Naive thymus-derived CD4-positive, alpha-beta T cell (primary cell): ENCODE data around the gene PRDM16. TPM values are rescaled to one million over a fixed set of nuclear protein-coding genes. Genes with fewer than 3 reads are reported as not detected.

Experiments used
- ATAC-seq: fragments of 150-1000 bp; cut with Tn5 transposase; 2 replicates; pipeline ENCODE4 v1.10.0; 2021; ENCODE audit warnings: mild to moderate bottlenecking, moderate library complexity
- CTCF ChIA-PET: fragments of 350-600 bp; sonication (Branson Sonifier 250); formaldehyde crosslinking; loops from one replicate; lab custom pipeline; 2021; ENCODE audit warnings: antibody characterized with exemption; lab: Charles Lee
- POLR2A ChIA-PET: fragments of 350-600 bp; sonication (Branson Sonifier 250); formaldehyde crosslinking; loops from one replicate; lab custom pipeline; 2021; ENCODE audit warnings: antibody characterized with exemption, inconsistent platforms; lab: Charles Lee
- DNase-seq, 9 donors: peaks; one replicate each; pipeline versions ENCODE4 v3.0.0 to v3.0.0-alpha.2; 2020 to 2022; ENCODE audit warnings: mixed read lengths in 1 of 9
- H3K27ac ChIP-seq: one replicate; pipeline ENCODE4 v1.7.0; 2013; ENCODE audit warnings: mild to moderate bottlenecking, low read depth, low read length, moderate library complexity
- H3K27me3 ChIP-seq, 2 donors: one replicate each; pipeline ENCODE4 v1.7.0; 2013; ENCODE audit warnings: low read length in 2 of 2, mild to moderate bottlenecking in 2 of 2, moderate library complexity in 2 of 2; ENCODE audit not compliant: control insufficient read depth in 2 of 2, insufficient read depth in 2 of 2
- H3K36me3 ChIP-seq, 3 experiments: 1 replicate in 2 of 3; 2 replicates in 1 of 3; pipeline ENCODE4 v1.7.0; 2013; ENCODE audit warnings: low read length in 3 of 3, mild to moderate bottlenecking in 3 of 3, moderate library complexity in 1 of 3; ENCODE audit not compliant: insufficient read depth in 3 of 3, control insufficient read depth in 2 of 3
- H3K4me1 ChIP-seq, 2 donors: one replicate each; pipeline ENCODE4 v1.7.0; 2013; ENCODE audit warnings: low read length in 2 of 2, mild to moderate bottlenecking in 2 of 2, moderate library complexity in 1 of 2; ENCODE audit not compliant: control insufficient read depth in 2 of 2, insufficient read depth in 2 of 2
- H3K4me3 ChIP-seq: 2 replicates; pipeline ENCODE4 v1.7.0; 2013; ENCODE audit warnings: mild to moderate bottlenecking, low read length
- H3K9me3 ChIP-seq, 3 experiments: 1 replicate in 2 of 3; 2 replicates in 1 of 3; pipeline ENCODE4 v1.7.0; 2013; ENCODE audit warnings: low read length in 3 of 3; ENCODE audit not compliant: control insufficient read depth in 2 of 3
- H3K27ac Mint-ChIP-seq, 9 donors: one replicate each; pipeline ENCODE4 v1.8.0; 2020 to 2022; ENCODE audit warnings: mixed read lengths in 9 of 9, mild to moderate bottlenecking in 8 of 9, moderate library complexity in 5 of 9, inconsistent platforms in 2 of 9
- H3K27me3 Mint-ChIP-seq, 5 donors: one replicate each; pipeline ENCODE4 v1.8.0; 2021 to 2022; ENCODE audit warnings: mixed read lengths in 5 of 5, mild to moderate bottlenecking in 1 of 5
- H3K36me3 Mint-ChIP-seq, 5 donors: one replicate each; pipeline ENCODE4 v1.8.0; 2020 to 2022; ENCODE audit warnings: mixed read lengths in 5 of 5, mild to moderate bottlenecking in 3 of 5, inconsistent platforms in 1 of 5
- H3K4me1 Mint-ChIP-seq, 7 donors: one replicate each; pipeline ENCODE4 v1.8.0; 2020 to 2022; ENCODE audit warnings: mixed read lengths in 7 of 7, mild to moderate bottlenecking in 3 of 7, inconsistent platforms in 1 of 7
- H3K4me3 Mint-ChIP-seq, 10 donors: one replicate each; pipeline ENCODE4 v1.8.0; 2020 to 2022; ENCODE audit warnings: mild to moderate bottlenecking in 10 of 10, mixed read lengths in 10 of 10, moderate library complexity in 6 of 10, inconsistent platforms in 2 of 10
- H3K9me3 Mint-ChIP-seq, 11 donors: one replicate each; pipeline ENCODE4 v1.8.0; 2020 to 2022; ENCODE audit warnings: mixed read lengths in 11 of 11, mild to moderate bottlenecking in 4 of 11, inconsistent platforms in 1 of 11, moderate library complexity in 1 of 11
- intact Hi-C, 2 donors: fragments of 100-400 bp; cut with micrococcal nuclease; formaldehyde crosslinking; loops; one replicate each; pipeline ENCODE4 v1.15.1; 2023
- polyA plus RNA-seq, 2 donors: library from polyadenylated mRNA; unstranded; fragments of 300-500 nt; fragmentation: Illumina TruSeq; gene quantifications; one replicate each; pipeline ENCODE4 v1.2.3, GENCODE V29; 2021
- total RNA-seq, 6 experiments: library from RNA in 5 of 6; stranded (reverse) in 5 of 6; gene quantifications; 1 replicate in 5 of 6; 2 replicates in 1 of 6; pipeline ENCODE4 v1.2.3 and lab custom pipeline; 2021 to 2026

Gene PRDM16
- total and polyA plus RNA-seq, 7 experiments from 2014 or later = 0.05 to 0.61 (median 0.36) TPM; not detected in 2

DNA sequence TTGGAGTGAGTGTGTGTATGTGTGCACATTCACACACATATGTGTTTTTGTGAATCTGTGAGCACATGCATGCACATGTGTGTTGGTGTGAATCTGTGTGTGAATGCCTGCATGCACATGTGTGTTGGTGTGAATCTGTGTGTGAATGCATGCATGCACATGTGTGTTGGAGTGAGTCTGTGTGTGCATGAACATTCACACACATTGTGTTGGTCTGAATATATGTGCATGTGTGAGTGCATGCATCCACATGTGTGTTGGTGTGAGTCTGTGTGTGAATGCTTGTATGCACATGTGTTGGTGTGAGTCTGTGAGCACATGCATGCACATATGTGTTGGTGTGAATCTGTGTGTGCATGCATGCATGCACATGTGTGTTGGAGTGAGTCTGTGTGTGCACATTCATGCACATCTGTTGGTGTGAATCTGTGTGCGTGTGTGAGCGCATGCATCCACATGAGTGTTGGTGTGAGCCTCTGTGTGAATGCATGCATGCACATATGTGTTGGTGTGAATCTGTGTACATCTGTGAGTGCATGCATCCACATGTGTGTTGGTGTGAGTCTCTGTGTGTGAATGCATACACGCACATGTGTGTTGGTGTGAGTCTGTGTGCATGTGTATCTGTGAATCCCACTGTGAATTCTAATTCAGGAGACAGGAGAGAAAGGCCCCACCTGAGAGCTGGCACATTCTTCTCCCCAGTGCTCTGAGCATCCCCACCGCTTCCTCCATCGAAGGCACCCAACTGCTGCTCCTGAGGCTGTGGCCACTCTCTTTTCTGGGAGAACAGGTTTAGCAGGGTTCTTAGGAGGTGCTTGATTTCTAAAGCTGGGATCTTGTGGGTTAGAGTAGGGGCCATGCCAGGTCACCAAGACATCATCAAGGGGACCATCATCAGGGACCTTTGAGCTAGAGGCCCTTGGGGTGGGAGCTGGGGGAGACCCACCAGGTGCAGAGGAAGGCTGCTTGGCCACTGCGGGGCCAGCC lies 267.9 kb downstream of the PRDM16 start:
- no peak overlapping the region for H3K27ac Mint-ChIP-seq
- Histone ChIP-seq H3K9me3 (peaks cover 0 to 10% (median 0%) of the 10 kb centered on the region in 3 experiments), H3K4me3 (no peak overlapping the region), H3K27me3 (no peaks in the 10 kb centered on the region), H3K36me3 (no peaks in the 10 kb centered on the region), H3K4me1 (no peaks in the 10 kb centered on the region), H3K27ac (no peak overlapping the region)
- intact Hi-C loops = no loop called here
- no peaks in the 10 kb centered on the region for H3K36me3 Mint-ChIP-seq
- H3K27me3 Mint-ChIP-seq = peaks cover 0 to 8% (median 4%) of the 10 kb centered on the region in 5 donors
- H3K4me3 Mint-ChIP-seq = no peak overlapping the region
- ATAC-seq (no peak), DNase-seq (no peak)
- no peaks in the 10 kb centered on the region for H3K4me1 Mint-ChIP-seq
- POLR2A ChIA-PET = no interaction called here
- CTCF ChIA-PET = no interaction called here
- peaks cover 0 to 2% (median 0%) of the 10 kb centered on the region in 11 donors for H3K9me3 Mint-ChIP-seq

DNA sequence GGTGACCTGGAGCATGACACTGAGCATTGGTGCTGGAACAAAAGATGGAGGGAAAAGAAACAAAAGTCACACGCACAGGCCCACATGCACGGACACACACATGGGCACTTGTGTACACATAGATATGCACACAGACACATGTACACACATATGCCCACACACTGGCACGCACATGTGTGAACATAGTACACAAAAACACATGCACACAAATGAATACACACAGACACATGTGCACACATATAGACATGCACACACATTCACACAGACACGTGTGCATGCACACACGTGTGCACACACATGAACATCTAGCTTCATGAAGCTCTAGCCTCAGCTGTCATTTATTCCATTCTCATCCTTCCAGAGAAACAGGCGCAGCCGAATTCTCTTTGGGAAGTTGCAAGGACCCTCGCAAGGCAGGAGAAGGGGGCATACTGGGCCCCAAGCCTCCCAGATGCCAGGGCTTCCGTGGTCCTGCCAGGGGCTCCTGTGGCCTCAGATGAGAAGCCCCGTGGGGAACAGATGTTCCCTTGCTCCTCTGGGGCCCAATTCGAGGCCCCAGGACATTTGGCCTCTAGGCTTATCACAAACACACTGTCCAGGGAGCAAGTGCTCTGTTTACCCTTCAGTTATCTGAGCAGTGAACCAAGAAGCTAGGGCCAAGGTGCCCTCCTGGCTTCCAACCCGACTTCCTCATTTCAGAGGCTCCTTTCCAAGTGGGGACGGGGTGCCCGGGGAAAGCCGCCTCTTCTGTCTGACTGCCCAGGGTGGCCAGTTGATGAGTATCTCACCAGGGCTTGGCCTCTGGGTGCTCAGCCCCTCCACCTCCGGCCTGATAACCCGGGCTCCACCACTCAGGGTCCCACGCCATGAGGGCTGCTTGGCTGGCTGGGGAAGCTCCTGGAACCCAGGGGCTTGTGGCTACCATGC lies 269.1 kb downstream of the PRDM16 start:
- H3K4me3 Mint-ChIP-seq = no peak overlapping the region
- peaks cover 0 to 8% (median 0%) of the 10 kb centered on the region in 5 donors for H3K27me3 Mint-ChIP-seq
- H3K27ac Mint-ChIP-seq = no peak overlapping the region
- H3K4me1 ChIP-seq = no peaks in the 10 kb centered on the region
- no peaks in the 10 kb centered on the region for H3K27me3 ChIP-seq
- ATAC-seq (no peak), DNase-seq (no peak)
- H3K9me3 Mint-ChIP-seq = peaks cover 0 to 11% (median 2%) of the 10 kb centered on the region in 11 donors
- peaks cover 0 to 10% (median 0%) of the 10 kb centered on the region in 3 experiments for H3K9me3 ChIP-seq
- H3K4me1 Mint-ChIP-seq = no peaks in the 10 kb centered on the region
- intact Hi-C loops = no loop called here
- no peak overlapping the region for H3K27ac ChIP-seq
- no peaks in the 10 kb centered on the region for H3K36me3 Mint-ChIP-seq
- ChIA-PET POLR2A (no interaction called here), CTCF (no interaction called here)
- no peaks in the 10 kb centered on the region for H3K36me3 ChIP-seq
- no peak overlapping the region for H3K4me3 ChIP-seq

DNA sequence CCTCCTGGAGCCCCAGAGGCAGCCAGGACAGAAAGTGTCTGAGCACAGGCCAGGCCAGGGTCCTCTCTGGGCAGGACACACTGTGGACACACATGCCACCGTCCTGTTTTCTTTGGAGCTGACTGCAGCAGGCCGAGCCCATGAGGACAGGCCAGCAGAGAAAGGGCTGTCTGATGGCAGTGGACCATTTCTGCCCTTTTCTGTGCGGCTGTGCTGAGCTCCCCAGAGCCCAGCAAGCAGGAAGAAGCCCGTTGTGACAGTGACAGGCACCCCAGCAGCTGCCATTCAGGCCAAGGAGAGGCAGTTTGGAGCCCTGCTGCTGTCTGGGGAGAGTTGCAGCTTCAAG lies 269.7 kb downstream of the PRDM16 start:
- Mint-ChIP-seq H3K27me3 (peaks cover 0 to 8% (median 0%) of the 10 kb centered on the region in 5 donors), H3K27ac (no peak overlapping the region), H3K4me1 (no peaks in the 10 kb centered on the region), H3K4me3 (no peak overlapping the region), H3K9me3 (peaks cover 0 to 16% (median 5%) of the 10 kb centered on the region in 11 donors), H3K36me3 (peaks cover 0 to 4% (median 0%) of the 10 kb centered on the region in 5 donors)
- DNase-seq = no peak
- no peak for ATAC-seq
- ChIA-PET CTCF (interaction anchor here (0.7 kb wide), 1 partner anchor 41 kb away, joined by 3 read pairs; no protein-coding TSS in a partner anchor), POLR2A (interaction anchor here (0.5 kb wide), 1 partner anchor 31 kb away, joined by 3 read pairs; no protein-coding TSS in a partner anchor)
- no peak overlapping the region for H3K4me3 ChIP-seq
- no peaks in the 10 kb centered on the region for H3K36me3 ChIP-seq
- no peaks in the 10 kb centered on the region for H3K4me1 ChIP-seq
- H3K9me3 ChIP-seq = peaks cover 0 to 14% (median 0%) of the 10 kb centered on the region in 3 experiments
- H3K27ac ChIP-seq = no peak overlapping the region
- intact Hi-C loops = no loop called here
- no peaks in the 10 kb centered on the region for H3K27me3 ChIP-seq

DNA sequence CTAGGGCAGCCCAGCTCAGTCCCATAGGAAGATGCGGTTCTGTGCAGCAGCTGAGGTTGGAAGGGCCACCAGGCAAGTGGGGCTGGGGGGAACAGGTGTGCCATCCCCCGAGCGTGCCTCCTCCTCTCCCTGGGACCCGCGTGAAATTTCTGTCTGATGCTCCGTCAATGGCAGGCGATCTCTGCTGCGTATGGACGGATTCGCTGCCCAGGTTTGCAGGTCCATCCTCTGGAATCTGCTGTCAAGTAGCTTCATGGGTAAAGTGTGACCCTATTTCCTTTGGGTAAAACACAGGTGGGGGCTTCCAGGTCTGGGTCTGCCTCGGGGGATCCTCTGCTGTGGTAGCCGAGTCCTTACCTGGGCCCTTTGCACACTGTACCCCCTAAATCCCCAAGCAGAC lies 270.9 kb downstream of the PRDM16 start:
- CTCF ChIA-PET = no interaction called here

DNA sequence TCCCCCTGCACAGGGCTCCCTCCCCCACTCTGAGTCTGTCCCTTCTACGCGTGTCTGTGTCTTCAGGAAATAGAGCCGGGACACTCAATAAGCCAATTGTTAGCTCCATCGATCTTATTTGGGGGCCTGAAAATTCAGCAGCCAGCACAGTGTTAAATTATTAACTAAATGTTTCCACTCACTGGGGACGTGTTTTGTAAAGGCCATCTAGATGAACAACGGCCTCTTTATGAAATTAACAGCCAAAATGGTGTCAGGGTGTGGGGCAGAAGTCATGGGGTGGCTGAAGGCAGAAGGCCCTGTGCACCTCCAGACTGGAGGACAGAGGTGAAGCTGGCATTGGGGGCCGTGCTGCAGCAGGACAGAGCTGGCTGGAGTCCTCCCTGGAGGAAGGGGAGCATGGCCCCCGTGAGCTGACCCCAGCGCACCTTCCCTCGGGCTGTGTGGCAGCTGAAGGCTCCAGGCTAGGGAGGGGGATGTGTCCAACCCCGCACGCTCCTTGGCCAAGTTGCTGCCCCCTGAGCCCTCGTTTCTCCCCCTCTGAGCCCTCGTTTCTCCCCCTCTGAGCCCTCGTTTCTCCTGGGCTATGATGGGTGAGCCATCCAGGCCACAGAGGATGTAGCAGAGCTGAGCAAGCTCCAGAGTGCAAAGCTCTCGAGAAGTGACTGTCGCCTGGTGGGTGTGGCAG lies 271.7 kb downstream of the PRDM16 start:
- Histone ChIP-seq H3K4me3 (no peak overlapping the region), H3K9me3 (peaks cover 0 to 30% (median 0%) of the 10 kb centered on the region in 3 experiments), H3K4me1 (no peaks in the 10 kb centered on the region), H3K27me3 (no peaks in the 10 kb centered on the region), H3K36me3 (no peaks in the 10 kb centered on the region), H3K27ac (no peak overlapping the region)
- Mint-ChIP-seq H3K4me3 (no peak overlapping the region), H3K27ac (no peak overlapping the region), H3K27me3 (peaks cover 0 to 9% (median 8%) of the 10 kb centered on the region in 5 donors), H3K4me1 (no peaks in the 10 kb centered on the region), H3K36me3 (peaks cover 0 to 6% (median 0%) of the 10 kb centered on the region in 5 donors), H3K9me3 (peaks cover 0 to 32% (median 13%) of the 10 kb centered on the region in 11 donors)
- no peak for DNase-seq
- ATAC-seq = no peak
- intact Hi-C loops = no loop called here
- ChIA-PET POLR2A (no interaction called here), CTCF (no interaction called here)

More for the DNA sequence above, 270.9 kb downstream of the PRDM16 start:
- ATAC-seq (no peak), DNase-seq (no peak)
- intact Hi-C loops = no loop called here
- Mint-ChIP-seq H3K9me3 (peaks cover 0 to 27% (median 13%) of the 10 kb centered on the region in 11 donors), H3K36me3 (peaks cover 0 to 6% (median 0%) of the 10 kb centered on the region in 5 donors), H3K4me1 (no peaks in the 10 kb centered on the region), H3K27ac (no peak overlapping the region), H3K27me3 (peaks cover 0 to 9% (median 8%) of the 10 kb centered on the region in 5 donors), H3K4me3 (no peak overlapping the region)
- Histone ChIP-seq H3K9me3 (peaks cover 0 to 24% (median 0%) of the 10 kb centered on the region in 3 experiments), H3K27me3 (no peaks in the 10 kb centered on the region), H3K36me3 (no peaks in the 10 kb centered on the region), H3K4me3 (no peak overlapping the region), H3K27ac (no peak overlapping the region), H3K4me1 (no peaks in the 10 kb centered on the region)
- POLR2A ChIA-PET = no interaction called here
